ENCODE measurements around the gene RAB30. TPM values are rescaled to one million over a fixed set of nuclear protein-coding genes. Genes with fewer than 3 reads are reported as not detected.

Gene RAB30
- total and polyA plus RNA-seq, 12 donors = 2.5 to 29.4 (median 21.7) TPM

DNA sequence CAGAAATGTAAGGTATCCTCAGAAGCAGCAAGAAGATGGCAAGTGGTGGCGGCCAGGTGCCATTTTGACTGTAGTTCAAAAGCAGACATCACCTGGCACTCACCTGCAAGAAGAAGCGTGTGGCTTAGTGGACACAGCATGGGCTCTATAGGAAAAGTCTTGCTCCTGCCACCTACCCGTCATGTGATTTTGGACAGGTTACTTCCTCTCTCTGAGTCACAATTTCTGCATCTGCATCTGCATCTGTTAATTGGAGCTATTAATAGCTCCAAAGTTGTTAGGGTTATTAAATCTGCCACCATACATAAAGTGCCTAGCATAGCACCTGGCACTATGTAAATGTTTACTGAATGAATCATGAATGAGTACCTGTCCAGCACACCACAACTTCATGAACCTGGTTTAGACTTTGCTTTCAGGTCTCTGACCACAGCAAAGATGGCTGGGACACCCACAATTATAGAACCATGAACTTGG, 16.8 kb downstream of the RAB30 start:
- no peaks in the 10 kb centered on the region for H3K36me3 ChIP-seq
- H3K4me3 ChIP-seq = no peak overlapping the region
- WGBS, 2 donors = 97 to 98% methylated on average over 3 of the region's 3 CpGs
- H3K27ac ChIP-seq = no peak overlapping the region
- ATAC-seq = no peak
- H3K9me3 ChIP-seq = peaks cover 0 to 8% (median 0%) of the 10 kb centered on the region in 11 donors
- TF ChIP-seq, protein P1, sequence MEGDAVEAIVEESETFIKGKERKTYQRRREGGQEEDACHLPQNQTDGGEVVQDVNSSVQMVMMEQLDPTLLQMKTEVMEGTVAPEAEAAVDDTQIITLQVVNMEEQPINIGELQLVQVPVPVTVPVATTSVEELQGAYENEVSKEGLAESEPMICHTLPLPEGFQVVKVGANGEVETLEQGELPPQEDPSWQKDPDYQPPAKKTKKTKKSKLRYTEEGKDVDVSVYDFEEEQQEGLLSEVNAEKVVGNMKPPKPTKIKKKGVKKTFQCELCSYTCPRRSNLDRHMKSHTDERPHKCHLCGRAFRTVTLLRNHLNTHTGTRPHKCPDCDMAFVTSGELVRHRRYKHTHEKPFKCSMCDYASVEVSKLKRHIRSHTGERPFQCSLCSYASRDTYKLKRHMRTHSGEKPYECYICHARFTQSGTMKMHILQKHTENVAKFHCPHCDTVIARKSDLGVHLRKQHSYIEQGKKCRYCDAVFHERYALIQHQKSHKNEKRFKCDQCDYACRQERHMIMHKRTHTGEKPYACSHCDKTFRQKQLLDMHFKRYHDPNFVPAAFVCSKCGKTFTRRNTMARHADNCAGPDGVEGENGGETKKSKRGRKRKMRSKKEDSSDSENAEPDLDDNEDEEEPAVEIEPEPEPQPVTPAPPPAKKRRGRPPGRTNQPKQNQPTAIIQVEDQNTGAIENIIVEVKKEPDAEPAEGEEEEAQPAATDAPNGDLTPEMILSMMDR (IDR thresholded peaks at IDR 0.05) = no peak
- H3K4me1 ChIP-seq = peaks cover 6 to 70% (median 51%) of the 10 kb centered on the region in 9 donors
- DNase-seq = no peak
- H3K27me3 ChIP-seq = no peaks in the 10 kb centered on the region
- intact Hi-C loops (cut with DNase I) = loop anchor here in 1 of 10 donors (5.0 kb wide), 1 partner anchor 48 kb away; no protein-coding TSS in a partner anchor

DNA sequence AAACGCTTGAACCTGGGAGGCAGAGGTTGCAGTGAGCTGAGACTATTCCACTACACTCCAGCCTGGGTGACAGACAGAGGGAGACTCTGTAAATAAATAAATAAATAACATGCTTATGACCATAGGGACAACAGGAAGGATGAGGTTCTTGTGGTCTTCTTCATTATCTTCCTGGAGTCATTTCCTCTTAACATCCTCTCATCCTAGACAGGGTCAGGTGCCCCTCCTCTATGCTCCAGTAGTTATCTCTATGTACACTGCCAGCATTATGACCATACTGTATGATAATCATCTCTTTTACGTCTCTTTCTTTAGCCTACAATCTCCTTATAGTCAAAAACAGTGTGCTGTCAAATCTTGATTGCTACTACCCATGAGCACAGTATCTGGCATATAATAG, 17.7 kb downstream of the RAB30 start:
- Histone ChIP-seq H3K9me3 (peaks cover 0 to 8% (median 0%) of the 10 kb centered on the region in 11 donors), H3K4me1 (peaks cover 6 to 70% (median 51%) of the 10 kb centered on the region in 9 donors), H3K27ac (peak overlapping the region in 3 of 10 donors; percentile 66 to 81 (median 76)), H3K4me3 (no peak overlapping the region), H3K36me3 (no peaks in the 10 kb centered on the region), H3K27me3 (no peaks in the 10 kb centered on the region)
- no peak for DNase-seq
- intact Hi-C loops (cut with DNase I) = loop anchor here in 1 of 10 donors (5.0 kb wide), 1 partner anchor 47 kb away; no protein-coding TSS in a partner anchor
- WGBS, 2 donors = 88 to 90% methylated on average over 2 of the region's 2 CpGs
- TF ChIP-seq, protein P1 (IDR thresholded peaks at IDR 0.05) = no peak
- no peak for ATAC-seq

DNA sequence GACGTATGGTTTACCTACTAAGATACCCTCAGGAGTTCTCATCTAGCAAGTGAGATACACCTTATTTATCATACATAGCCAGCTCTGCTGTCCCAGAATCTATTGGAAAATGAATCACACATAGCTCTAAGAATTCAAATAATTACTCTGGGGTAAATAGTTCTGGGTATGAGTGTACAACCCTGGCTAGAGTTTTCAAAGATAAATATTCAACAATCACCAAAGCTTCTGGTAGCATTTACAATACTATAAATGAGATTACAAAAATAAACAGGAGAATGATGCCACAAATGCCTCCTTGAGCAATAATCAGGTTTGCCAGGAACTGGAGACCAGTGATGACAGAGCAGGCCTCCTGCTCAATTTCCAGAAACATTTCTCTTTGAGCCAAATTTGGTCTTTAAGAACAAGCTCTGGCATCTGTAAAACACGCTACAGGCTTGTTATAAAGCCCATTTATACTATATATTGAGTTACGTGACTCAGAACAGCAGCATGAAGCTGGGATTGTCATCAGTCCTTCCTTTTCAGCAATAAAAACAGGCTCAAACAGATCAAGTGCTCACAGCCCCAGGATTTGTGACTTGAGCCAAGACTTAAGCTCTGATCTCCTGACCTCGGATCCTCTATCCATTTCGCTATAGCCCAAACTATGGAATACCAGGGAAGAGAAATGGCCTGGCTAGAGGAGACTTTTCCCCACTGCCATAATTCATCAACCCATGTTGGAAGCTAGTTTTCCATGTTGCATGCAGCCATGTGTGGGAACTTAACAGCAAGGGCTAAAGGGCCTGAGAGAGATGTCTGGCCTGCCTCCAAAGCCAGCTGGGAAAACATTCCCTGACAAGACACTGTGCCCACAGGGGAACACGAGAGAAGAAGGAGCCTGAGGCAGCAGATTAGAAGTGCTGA, 19.7 kb downstream of the RAB30 start:
- intact Hi-C loops (cut with DNase I) = loop anchor here in 1 of 10 donors (5.0 kb wide), 1 partner anchor 45 kb away; no protein-coding TSS in a partner anchor
- TF ChIP-seq, protein P1 (IDR thresholded peaks at IDR 0.05) = no peak

DNA sequence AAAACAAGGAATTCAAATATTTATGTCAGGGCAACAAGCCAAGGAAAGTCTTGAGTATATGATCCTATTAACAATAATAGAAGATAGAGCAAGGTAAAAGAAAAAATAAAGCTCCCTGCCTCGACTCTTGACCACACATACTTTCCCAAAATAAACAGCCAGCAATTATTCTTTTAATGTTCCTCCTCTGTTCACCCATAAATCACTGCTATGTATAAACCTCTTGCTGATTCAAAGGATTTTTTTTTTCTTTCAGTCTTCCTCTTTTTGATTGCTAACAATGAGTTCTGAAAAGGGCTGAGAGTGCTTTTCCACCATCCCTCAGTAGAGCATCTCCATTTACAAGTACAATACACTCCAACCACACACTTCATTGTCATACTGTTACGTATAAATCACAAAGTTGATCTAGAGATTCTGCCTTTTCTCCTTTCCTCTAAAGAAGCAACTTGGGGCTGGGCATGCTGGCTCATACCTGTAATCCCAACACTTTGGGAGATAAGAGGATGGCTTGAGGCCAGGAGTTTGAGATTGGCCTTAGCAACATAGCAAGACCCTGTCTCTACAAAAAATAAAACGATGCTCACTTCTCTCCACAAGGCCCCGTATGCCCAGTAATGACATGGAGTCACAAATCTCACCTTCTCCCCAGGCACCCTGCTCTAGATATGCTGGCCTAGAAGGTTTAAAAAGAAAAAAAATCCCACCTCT, 24.0 kb downstream of the RAB30 start:
- TF ChIP-seq, protein P1 (IDR thresholded peaks at IDR 0.05) = no peak
- no peak overlapping the region for H3K4me3 ChIP-seq
- no peak for DNase-seq
- H3K4me1 ChIP-seq = peaks cover 3 to 79% (median 53%) of the 10 kb centered on the region in 9 donors
- no peaks in the 10 kb centered on the region for H3K27me3 ChIP-seq
- ATAC-seq = no peak
- intact Hi-C loops (cut with DNase I) = loop anchor here in 1 of 10 donors (5.0 kb wide), 1 partner anchor 35 kb away; no protein-coding TSS in a partner anchor
- H3K36me3 ChIP-seq = no peaks in the 10 kb centered on the region
- H3K27ac ChIP-seq = peak overlapping the region in 8 of 10 donors; percentile 5 to 78 (median 58)
- H3K9me3 ChIP-seq = peaks cover 0 to 8% (median 0%) of the 10 kb centered on the region in 11 donors
- 69 to 73% methylated on average over 4 of the region's 4 CpGs for WGBS, 2 donors

More for the DNA sequence above, 19.7 kb downstream of the RAB30 start:
- peak overlapping the region; percentile 1 to 81 (median 64) for H3K27ac ChIP-seq
- H3K4me3 ChIP-seq = no peak overlapping the region
- ATAC-seq = peak; percentile 36 to 76 (median 72)
- H3K36me3 ChIP-seq = no peaks in the 10 kb centered on the region
- H3K9me3 ChIP-seq = peaks cover 0 to 8% (median 0%) of the 10 kb centered on the region in 11 donors
- 39 to 51% methylated on average over 6 of the region's 6 CpGs for WGBS, 2 donors
- DNase-seq = peak; percentile 42 to 49
- no peaks in the 10 kb centered on the region for H3K27me3 ChIP-seq
- H3K4me1 ChIP-seq = peaks cover 6 to 74% (median 54%) of the 10 kb centered on the region in 9 donors

All from heart right ventricle (tissue), 16 donors.